ENCODE results near the gene LRRC61.
"Not testable (repeated sequence)": the region's sequence is repeated elsewhere in the genome, so short reads cannot be mapped to it uniquely, and the experiment has no call there.

The LRRC61 gene

DNA sequence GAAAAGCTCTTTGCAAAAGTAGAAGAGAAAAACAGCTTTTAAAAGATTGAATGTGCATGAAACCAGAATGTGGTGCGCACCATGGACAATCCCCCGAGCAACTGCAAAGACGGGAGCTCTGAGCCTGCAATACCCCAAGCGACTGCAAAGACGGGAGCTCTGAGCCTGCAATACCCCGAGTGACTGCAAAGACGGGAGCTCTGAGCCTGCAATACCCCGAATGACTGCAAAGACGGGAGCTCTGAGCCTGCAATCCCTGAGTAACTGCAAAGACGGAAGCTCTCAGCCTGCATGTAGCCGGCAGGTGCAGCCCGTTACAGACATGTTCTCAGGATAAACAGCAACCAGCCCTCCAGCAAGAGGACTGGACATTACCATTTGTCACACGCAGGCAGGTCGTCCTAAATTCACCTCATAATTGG lies 62.2 kb downstream of the LRRC61 start:
- DNase-seq = no peak

DNA sequence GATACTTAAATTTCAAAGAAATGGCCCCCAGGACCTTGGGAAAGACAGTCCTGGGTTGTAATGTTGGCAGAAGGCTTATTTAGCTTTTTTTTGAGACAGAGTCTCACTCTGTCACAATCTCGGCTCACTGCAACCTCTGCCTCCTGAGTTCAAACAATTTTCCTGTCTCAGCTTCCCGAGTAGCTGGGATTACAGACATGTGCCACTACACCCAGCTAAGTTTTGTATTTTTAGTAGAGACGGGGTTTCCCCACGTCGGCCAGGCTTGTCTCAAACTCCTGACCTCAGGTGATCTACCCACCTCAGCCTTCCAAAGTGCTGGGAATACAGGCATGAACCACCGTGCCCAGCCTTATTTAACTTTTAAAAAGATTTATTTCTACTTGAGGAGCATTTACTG lies 62.7 kb downstream of the LRRC61 start:
- DNase-seq = not testable (repeated sequence)

Measured in cerebellar nuclear complex (tissue), 1 donor.